COR-L47 (cell line): Measurements from ENCODE around the gene WDR93.
"Not testable (repeated sequence)": the region's sequence is repeated elsewhere in the genome, so short reads cannot be mapped to it uniquely, and the experiment has no call there.

ENCODE experiments used
- DNase-seq: peaks from one replicate; lab custom pipeline; 2025; lab: John Stamatoyannopoulos, UW

The WDR93 gene

GRCh38 chr15:89770041-89770440, 79.4 kb downstream of the WDR93 start:
- no peak for DNase-seq

- no peak for DNase-seq
These were observed 82.4 kb downstream of the WDR93 start for GRCh38 chr15:89772932-89773583.

- no peak for DNase-seq
These were observed 83.9 kb downstream of the WDR93 start for GRCh38 chr15:89774492-89774891.

GRCh38 chr15:89775815-89776214, 85.2 kb downstream of the WDR93 start:
- DNase-seq: no peak

DNA sequence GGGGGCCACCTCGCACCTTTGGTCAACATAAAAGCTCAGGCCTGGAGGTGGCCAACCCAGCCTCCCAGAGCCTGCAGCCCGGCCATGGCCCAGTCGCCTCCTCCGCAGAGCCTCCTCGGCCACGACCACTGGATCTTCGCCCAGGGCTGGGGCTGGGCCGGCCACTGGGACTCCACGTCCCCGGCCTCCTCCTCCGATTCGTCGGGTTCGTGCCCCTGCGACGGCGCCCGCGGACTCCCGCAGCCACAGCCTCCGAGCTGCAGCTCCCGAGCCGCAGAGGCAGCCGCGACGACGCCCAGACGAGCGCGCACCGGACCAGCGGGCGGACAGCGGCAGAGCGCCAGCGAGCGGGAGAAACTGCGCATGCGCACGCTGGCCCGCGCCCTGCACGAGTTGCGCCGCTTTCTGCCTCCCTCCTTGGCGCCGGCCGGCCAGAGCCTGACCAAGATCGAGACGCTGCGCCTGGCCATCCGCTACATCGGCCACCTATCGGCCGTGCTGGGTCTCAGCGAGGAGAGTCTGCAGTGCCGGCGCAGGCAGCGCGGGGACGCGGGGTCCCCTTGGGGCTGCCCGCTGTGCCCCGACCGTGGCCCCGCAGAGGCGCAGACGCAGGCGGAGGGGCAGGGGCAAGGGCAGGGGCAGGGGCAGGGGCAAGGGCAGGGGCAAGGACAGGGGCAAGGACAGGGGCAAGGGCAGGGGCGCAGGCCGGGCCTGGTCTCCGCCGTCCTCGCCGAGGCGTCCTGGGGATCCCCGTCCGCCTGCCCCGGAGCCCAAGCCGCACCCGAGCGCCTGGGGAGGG, 85.9 kb downstream of the WDR93 start, which contains the start of gene MESP2:
Gene MESP2 (plus strand): TSS at position 59 of the 799 bp plus-strand sequence. CDS start 26 bp downstream, at position 85.
- peak; percentile 11 for DNase-seq

DNA sequence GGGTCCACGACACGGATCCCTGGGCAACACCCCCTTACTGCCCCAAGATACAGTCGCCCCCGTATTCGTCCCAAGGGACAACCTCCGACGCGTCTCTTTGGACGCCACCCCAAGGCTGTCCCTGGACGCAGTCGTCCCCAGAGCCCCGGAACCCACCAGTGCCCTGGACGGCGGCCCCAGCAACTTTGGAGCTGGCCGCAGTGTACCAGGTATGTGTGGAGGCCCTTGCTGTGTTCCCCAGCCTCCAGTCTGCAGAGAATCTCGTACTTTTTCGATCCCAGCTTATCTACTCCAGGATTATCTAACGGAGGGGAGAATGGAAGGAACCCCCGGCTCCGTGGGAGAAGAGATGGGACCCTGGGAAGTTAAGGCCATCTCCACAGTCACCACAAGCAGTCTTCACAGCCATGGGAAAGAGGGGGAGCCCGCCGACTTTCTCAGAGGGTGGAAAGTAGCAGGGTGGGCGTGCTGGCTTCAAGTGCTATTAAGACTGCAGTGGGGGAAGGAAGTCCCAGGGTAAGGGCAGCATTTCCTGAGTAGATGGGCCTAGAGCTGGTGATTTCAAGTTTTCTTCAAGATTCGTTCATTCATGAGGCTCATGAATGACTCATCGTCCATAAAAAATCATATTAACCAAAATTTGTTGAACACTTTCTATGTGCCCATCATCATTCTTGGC, 86.6 kb downstream of the WDR93 start:
- no peak for DNase-seq

DNA sequence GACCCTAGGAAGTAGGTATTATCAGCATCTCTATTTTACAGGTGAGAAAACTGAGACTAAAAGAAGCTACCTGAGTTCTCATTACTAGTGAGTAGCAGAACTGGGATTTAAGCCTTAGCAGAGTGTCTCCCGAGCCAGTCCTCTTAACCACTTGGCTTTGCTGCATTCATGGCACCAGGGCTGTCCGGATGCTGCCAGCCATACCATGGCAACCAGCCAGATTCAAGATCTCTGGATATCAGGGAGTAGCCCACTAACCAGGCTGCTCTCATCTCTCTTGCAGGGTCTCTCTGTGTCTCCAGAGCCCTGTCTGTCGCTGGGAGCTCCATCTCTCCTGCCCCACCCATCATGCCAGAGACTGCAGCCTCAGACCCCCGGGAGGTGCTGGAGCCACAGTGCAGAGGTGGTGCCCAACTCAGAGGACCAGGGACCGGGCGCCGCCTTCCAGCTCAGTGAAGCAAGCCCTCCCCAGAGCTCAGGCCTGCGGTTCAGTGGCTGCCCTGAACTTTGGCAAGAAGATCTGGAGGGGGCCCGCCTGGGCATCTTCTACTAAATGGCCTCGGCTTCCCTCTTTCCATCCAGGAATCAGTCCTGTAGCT, 87.3 kb downstream of the WDR93 start:
- DNase-seq: no peak

DNA sequence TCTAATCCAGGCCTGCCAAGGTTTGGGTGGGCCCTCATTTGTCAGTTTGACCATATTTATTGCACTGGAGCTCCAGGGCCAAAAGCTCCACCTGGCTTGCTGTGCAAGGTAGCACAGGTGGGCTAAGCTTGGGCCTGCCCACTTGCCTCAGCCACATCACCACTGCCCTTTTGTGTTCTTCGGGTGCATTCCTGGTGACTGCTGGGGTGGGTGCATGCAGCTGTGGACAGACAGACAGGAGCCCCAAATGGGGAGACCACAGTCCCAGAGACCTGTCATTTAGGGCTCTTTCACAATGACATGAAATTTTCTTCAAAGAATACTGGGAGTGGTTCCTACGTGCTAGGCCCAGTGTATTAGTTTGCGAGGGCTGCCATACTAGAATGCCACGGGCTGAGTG, 88.2 kb downstream of the WDR93 start:
- DNase-seq: no peak

DNA sequence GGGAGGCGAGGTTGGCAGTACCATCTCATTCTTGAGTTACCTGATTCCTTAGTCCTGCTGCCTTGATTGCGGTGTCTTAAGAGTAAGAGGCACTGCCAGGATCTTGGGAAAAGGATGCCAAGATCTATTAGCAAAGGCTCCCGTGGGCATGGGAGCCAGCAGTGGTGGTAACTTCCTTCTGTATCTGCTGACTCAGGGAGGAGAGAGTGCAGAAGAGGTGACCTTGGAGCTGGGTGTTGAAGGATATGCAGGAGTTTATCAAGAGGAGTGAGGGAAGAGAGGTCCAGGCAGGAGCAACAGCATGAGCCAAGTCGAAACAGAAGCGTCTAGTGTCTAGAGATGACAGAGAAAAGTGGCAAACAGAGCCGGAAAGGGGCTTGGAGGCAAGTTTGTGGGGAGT, 90.0 kb downstream of the WDR93 start:
- DNase-seq: no peak

GRCh38 chr15:89781055-89781454, 90.4 kb downstream of the WDR93 start:
- DNase-seq: no peak

DNA sequence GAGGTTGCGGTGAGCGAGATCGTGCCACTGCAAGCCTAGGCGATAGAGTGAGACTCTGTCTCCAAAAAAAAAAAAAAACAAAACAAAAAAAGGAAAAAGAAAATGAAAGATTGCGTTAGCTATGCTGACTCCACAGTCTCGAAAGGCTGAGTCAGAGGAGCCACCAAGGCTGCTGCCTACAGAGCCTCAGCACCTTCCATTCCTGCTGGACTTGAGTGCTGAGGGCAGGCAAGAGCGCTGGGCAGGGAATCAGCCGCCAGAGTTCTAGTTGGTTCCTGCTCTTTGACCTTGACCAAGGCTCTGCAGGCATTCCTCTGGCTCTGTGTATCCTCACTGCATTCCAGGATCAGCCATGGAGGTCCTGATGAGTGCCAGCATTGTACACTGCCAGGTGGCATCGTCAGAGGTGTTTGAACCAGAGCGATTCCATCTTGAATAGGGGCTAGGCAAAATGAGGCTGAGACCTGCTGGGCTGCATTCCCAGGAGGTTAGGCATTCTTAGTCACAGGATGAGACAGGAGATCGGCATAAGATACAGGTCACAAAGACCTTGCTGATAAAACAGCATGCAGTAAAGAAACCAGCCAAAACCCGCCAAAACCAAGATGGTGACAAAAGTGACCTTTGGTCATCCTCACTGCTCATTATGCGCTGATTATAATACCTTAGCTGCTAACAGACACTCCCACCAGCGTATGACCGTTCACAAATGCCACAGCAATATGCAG, 91.4 kb downstream of the WDR93 start:
- no peak for DNase-seq

- DNase-seq: not testable (repeated sequence)
These were observed 92.0 kb downstream of the WDR93 start for GRCh38 chr15:89782619-89782950.

DNA sequence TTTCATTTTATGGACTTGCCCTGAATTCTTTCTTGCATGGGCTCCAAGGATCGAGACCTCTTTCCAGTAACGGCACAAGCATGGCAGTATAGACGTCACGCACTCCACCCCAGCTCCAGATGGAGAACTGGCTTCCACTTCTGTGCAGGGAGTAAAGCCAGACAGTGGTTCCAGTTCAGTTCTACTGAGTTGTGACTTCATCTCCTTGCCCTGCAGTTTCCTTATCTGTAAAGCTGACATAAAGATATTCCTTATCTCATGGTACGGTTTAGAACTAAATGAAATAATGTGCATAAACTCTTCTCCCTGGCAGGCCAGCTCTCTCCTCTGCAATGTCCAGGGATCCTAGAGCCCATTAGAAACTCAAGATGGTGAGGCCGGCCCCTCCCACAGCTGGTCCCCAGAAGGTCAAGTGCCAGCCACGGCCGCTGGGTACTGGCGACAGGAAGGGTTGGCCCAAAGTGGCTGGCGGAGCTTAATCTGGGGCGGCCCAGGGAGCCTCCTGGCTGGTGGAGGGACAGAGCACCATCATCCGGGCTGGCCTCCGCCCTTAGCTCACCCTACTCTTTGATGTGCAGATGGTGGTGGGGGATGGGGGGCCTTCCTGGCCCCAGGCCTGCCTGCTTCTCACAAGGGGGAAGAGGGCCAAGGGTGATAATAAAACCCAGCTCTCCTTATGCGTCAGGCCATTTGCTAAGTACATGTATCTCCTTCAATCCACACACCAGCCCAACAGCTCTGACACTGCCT, 92.7 kb downstream of the WDR93 start:
- DNase-seq: no peak

GRCh38 chr15:89783861-89784685, 93.5 kb downstream of the WDR93 start:
- no peak for DNase-seq

DNA sequence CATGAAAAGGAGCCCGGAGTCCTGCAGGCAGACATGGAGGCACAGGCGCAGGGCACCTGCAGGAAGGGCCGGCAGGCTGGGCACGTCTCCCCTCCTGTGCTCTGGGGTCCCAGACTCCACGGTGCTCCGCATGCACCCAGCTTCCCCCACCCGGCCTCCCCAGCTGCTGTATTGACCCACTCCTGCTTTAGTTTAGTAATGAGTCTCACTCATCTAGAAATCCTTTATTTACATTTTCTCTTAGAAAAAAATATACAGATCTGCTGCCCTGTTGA, 94.0 kb downstream of the WDR93 start:
- no peak for DNase-seq

DNA sequence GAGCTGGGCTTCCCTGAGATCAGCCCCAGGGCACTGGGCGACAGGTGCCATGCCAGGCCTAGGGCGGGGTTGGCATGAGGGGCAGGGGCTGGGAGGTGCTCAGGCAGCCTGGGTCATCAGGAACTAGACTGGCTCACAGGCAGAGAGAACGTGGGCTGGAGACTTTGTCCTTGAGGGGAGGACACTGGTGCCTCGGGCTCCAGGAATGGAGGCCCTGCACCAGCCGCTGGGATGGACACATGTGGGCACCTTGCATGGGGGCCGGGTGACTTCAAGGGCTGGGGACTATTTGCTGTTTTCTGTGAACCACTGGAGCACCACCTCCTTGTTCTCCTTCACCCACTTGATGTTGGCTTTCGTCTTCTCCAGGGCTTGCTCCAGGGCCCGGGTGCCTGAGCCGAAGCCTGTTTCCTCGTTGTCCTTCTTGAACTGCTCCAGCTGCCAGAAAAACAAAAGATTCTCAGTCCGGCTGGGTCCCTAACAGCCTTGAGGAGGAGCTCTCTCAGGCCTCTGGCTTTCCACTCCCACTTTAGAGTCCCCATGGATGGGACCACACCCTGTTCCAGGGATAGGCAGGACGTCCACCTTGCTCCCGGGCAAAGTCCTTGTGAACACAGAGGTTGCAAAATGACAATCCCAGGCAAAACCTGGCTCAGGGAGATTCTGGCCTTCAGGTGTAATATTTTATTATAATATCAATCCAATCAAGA, 94.6 kb downstream of the WDR93 start:
- DNase-seq: no peak

- no peak for DNase-seq
These were observed 95.1 kb downstream of the WDR93 start for GRCh38 chr15:89785774-89786140.

DNA sequence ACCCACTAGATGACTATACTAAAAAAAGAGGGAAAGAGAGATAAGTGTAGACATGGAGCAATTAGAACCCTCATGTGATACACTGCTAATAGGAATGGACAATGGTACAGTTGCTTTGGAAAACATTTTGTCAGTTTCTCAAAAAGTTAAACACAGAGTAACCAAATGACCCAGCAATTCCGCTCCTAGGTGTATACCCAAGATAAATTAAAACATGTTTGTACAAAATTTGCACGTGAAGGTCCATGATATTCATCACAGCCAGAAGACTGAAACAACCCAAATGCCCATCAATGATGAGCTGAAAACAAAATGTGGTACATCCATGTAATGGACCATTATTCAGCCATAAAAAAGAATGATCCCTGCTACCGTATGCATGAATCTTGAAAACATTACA, 97.3 kb downstream of the WDR93 start:
- DNase-seq: no peak

- not testable (repeated sequence) for DNase-seq
These were observed 98.0 kb downstream of the WDR93 start for GRCh38 chr15:89788585-89788984.

- DNase-seq: no peak
These were observed 99.6 kb downstream of the WDR93 start for GRCh38 chr15:89790206-89790605.
